K562 (cell line): ENCODE results near the gene ELF1.

Source experiments
- E2F6 ChIP-seq, 2 experiments: IDR thresholded peaks; 2 replicates each; pipeline ENCODE4 v1.6.1; 2011; ENCODE audit warnings: borderline replicate concordance in 1 of 2, control low read depth in 1 of 2, low read depth in 1 of 2, low read length in 1 of 2, mild to moderate bottlenecking in 1 of 2, mixed read lengths in 1 of 2, moderate library complexity in 1 of 2; ENCODE audit not compliant: insufficient read depth in 1 of 2, insufficient read length in 1 of 2, poor library complexity in 1 of 2, severe bottlenecking in 1 of 2; ENCODE audit errors: extremely low read depth in 1 of 2
- MXI1 ChIP-seq: IDR thresholded peaks from 2 replicates; pipeline ENCODE4 v1.6.1; 2011; ENCODE audit warnings: low read depth, mild to moderate bottlenecking, improper control_type of control experiment, low read length
- NRF1 ChIP-seq, 2 experiments: fragments of 450-650 bp; IDR thresholded peaks in 1 of 2; conservative IDR thresholded peaks in 1 of 2; 2 replicates each; pipeline ENCODE4 v1.6.1; 2014; ENCODE audit warnings: mild to moderate bottlenecking in 2 of 2
- POLR2A ChIP-seq: fragments of 450-650 bp; conservative IDR thresholded peaks from 2 replicates; pipeline ENCODE4 v1.6.1; 2016
- SRF ChIP-seq, 2 experiments: fragments of 250-450, 450-650 bp in 1 of 2; sonication (Bioruptor Pico) in 1 of 2; sonication (generic) in 1 of 2; formaldehyde crosslinking; IDR thresholded peaks; 2 replicates each; pipeline versions ENCODE4 v1.5.0 to v1.5.1; 2020 to 2022; ENCODE audit warnings: mild to moderate bottlenecking in 1 of 2, missing genetic modification reagents in 1 of 2
- ZNF263 ChIP-seq: sonication (generic); formaldehyde crosslinking; IDR thresholded peaks from 2 replicates; pipeline ENCODE4 v1.8.0; 2022; ENCODE audit warnings: mild to moderate bottlenecking, missing genetic modification reagents, borderline replicate concordance
- ZNF408 ChIP-seq: fragments of 250-450 bp; sonication (Bioruptor Pico); IDR thresholded peaks from 2 replicates; pipeline ENCODE4 v1.4.0; 2020; ENCODE audit warnings: low read depth, mild to moderate bottlenecking, moderate library complexity
- ZNF717 ChIP-seq: fragments of 250-450 bp; sonication (Bioruptor Pico); IDR thresholded peaks from 2 replicates; pipeline ENCODE4 v1.5.0; 2021
- TF ChIP-seq, protein P1 (sequence below), 3 experiments: IDR thresholded peaks in 2 of 3; conservative IDR thresholded peaks in 1 of 3; 2 replicates each; pipeline ENCODE4 v1.5.1; 2011 to 2012; ENCODE audit warnings: low read length in 3 of 3, mild to moderate bottlenecking in 3 of 3, control low read depth in 2 of 3, improper control_type of control experiment in 1 of 3, inconsistent platforms in 1 of 3, low read depth in 1 of 3, mixed read lengths in 1 of 3, moderate library complexity in 1 of 3; ENCODE audit not compliant: insufficient read depth in 2 of 3
- TF ChIP-seq, protein P2 (sequence below): fragments of 450-650 bp; IDR thresholded peaks from 2 replicates; pipeline ENCODE4 v1.6.1; 2016; ENCODE audit warnings: antibody characterized with exemption
- TF ChIP-seq, protein P3 (sequence below), 2 experiments: fragments of 450-650 bp in 1 of 2; sonication (generic) in 1 of 2; formaldehyde crosslinking in 1 of 2; IDR thresholded peaks in 1 of 2; conservative IDR thresholded peaks in 1 of 2; 2 replicates each; pipeline versions ENCODE4 v1.6.1 to v1.8.1; 2016 to 2023; ENCODE audit warnings: mild to moderate bottlenecking in 2 of 2, moderate library complexity in 2 of 2, inconsistent platforms in 1 of 2, missing genetic modification reagents in 1 of 2

- TF ChIP-seq ZNF263 (CRISPR knock-in tag), result no peak
- TF ChIP-seq, protein P1, sequence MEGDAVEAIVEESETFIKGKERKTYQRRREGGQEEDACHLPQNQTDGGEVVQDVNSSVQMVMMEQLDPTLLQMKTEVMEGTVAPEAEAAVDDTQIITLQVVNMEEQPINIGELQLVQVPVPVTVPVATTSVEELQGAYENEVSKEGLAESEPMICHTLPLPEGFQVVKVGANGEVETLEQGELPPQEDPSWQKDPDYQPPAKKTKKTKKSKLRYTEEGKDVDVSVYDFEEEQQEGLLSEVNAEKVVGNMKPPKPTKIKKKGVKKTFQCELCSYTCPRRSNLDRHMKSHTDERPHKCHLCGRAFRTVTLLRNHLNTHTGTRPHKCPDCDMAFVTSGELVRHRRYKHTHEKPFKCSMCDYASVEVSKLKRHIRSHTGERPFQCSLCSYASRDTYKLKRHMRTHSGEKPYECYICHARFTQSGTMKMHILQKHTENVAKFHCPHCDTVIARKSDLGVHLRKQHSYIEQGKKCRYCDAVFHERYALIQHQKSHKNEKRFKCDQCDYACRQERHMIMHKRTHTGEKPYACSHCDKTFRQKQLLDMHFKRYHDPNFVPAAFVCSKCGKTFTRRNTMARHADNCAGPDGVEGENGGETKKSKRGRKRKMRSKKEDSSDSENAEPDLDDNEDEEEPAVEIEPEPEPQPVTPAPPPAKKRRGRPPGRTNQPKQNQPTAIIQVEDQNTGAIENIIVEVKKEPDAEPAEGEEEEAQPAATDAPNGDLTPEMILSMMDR (IDR thresholded peaks at IDR 0.05 in 2 of 3, conservative IDR thresholded peaks at IDR 0.05 in 1 of 3; ENCODE audit: insufficient read depth in 2 of 3, low read depth in 1 of 3, low read length in 3 of 3), result no peak
- TF ChIP-seq, protein P2, sequence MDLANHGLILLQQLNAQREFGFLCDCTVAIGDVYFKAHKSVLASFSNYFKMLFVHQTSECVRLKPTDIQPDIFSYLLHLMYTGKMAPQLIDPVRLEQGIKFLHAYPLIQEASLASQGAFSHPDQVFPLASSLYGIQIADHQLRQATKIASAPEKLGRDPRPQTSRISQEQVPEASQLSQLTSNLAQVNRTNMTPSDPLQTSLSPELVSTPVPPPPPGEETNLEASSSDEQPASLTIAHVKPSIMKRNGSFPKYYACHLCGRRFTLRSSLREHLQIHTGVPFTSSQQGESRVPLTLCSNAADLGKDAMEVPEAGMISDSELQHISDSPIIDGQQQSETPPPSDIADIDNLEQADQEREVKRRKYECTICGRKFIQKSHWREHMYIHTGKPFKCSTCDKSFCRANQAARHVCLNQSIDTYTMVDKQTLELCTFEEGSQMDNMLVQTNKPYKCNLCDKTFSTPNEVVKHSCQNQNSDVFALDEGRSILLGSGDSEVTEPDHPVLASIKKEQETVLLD, result no peak
- TF ChIP-seq, protein P3, sequence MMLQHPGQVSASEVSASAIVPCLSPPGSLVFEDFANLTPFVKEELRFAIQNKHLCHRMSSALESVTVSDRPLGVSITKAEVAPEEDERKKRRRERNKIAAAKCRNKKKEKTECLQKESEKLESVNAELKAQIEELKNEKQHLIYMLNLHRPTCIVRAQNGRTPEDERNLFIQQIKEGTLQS (IDR thresholded peaks at IDR 0.05), result no peak
- TF ChIP-seq, protein P3 (CRISPR knock-in tag; conservative IDR thresholded peaks at IDR 0.05), result no peak
- TF ChIP-seq NRF1 (conservative IDR thresholded peaks at IDR 0.05 in 1 of 2, IDR thresholded peaks at IDR 0.05 in 1 of 2), result no peak
- no peak for TF ChIP-seq E2F6 (IDR thresholded peaks at IDR 0.05; ENCODE audit: borderline replicate concordance in 1 of 2, extremely low read depth in 1 of 2, insufficient read depth in 1 of 2, insufficient read length in 1 of 2, low read depth in 1 of 2, low read length in 1 of 2, poor library complexity in 1 of 2, severe bottlenecking in 1 of 2)
- no peak for TF ChIP-seq ZNF408 (CRISPR knock-in tag)
- TF ChIP-seq ZNF717 (CRISPR knock-in tag), result no peak
- TF ChIP-seq POLR2A, result no peak
- TF ChIP-seq SRF (CRISPR knock-in tag; IDR thresholded peaks at IDR 0.05), result no peak
- no peak for TF ChIP-seq MXI1
These were observed 96.6 kb downstream of the ELF1 start for GRCh38 chr13:40922437-40923040.
